ENCODE measurements around the gene CACTIN. TPM values are rescaled to one million over a fixed set of nuclear protein-coding genes. Genes with fewer than 3 reads are reported as not detected.
"Not testable (repeated sequence)": the region's sequence is repeated elsewhere in the genome, so short reads cannot be mapped to it uniquely, and the experiment has no call there.

The CACTIN gene
- total RNA-seq = 12.5 TPM

DNA sequence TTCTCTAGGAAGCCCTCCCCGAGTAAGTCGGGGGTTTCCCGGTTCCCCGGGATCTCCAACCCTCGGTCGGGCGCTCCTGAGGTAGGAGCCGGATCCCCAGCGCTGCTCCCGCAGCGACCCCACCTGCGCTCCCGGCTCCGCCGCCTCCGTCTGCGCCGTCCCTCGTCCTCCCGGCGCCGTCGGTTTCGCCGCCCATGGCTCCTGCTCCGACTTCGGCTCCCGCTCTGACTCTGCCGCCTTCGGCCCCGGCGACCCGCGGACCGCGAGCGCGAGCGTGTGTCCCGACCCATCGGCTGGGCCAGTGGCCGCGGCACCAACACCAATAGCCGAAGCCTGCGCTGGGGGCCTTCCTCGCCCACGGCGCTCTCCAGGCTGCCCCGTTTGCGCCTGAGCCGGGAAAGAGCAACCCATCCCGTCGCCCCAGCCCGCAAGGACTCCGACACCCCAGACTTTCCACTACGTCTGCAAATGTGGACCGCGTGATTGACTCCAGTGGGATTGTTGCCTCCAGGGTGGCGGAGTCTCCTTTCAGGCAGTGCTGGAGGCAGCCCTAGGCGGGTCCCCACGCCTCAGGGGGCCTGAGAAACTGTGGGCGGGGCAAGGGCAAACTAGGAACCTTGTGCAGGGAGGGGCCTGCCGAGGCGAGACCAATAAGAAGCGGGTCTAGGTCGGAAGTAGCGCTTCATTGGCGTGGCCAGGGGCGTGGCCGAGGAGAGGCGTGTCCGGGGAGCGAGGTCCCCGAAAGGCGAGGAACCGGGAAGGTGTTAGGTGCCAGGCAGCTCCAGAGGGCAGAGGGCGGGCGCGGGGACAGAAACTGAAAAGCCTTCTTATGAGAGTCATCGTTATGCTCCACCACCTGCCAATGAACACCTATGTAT lies at the start of gene CACTIN:
Gene CACTIN, minus strand, starts transcription at position 318 of the 878 bp plus-strand sequence. Its CDS starts 28 bp downstream, at position 290.
- ATAC-seq = peak; percentile 96

DNA sequence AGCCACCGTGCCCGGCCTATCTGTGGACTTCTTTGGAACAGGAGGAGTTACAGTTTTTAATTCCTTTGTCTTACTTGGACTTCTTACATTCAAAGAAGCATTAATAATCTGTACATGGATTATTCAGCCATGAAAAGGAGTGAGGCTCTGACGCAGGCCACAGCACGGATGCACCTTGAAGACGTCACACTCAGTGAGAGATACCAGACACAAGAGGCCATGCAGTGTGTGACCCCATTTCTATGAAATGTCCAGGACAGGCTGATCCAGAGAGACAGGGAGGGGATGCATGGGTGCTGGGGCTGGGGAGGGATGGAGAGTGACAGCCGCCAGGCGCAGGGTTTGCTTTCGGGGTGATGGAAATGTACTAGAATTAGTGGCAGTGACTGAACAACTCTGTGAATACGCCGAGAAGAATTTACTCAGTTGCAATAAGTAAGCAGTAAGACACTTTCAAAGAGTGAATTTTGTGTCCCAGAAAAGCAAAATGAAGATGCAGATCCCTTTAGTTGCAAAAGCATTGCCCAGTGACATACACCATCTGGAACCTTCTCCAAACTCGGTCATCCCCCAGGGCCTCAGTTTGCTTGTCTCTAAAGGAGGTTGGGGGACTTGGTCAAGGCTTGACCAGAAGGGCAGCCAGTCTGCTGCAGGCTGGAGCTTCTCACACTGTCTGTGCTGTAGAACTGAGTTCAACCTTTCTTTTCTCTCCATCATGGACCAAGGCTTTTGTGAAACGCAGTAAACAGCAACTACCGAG lies 48.4 kb upstream of the CACTIN start:
- ATAC-seq (no peak), DNase-seq (ENCODE audit: low spot score) (no peak)

More for the DNA sequence above, at the start of gene CACTIN:
- peak; percentile 99 for DNase-seq (ENCODE audit: low spot score)

DNA sequence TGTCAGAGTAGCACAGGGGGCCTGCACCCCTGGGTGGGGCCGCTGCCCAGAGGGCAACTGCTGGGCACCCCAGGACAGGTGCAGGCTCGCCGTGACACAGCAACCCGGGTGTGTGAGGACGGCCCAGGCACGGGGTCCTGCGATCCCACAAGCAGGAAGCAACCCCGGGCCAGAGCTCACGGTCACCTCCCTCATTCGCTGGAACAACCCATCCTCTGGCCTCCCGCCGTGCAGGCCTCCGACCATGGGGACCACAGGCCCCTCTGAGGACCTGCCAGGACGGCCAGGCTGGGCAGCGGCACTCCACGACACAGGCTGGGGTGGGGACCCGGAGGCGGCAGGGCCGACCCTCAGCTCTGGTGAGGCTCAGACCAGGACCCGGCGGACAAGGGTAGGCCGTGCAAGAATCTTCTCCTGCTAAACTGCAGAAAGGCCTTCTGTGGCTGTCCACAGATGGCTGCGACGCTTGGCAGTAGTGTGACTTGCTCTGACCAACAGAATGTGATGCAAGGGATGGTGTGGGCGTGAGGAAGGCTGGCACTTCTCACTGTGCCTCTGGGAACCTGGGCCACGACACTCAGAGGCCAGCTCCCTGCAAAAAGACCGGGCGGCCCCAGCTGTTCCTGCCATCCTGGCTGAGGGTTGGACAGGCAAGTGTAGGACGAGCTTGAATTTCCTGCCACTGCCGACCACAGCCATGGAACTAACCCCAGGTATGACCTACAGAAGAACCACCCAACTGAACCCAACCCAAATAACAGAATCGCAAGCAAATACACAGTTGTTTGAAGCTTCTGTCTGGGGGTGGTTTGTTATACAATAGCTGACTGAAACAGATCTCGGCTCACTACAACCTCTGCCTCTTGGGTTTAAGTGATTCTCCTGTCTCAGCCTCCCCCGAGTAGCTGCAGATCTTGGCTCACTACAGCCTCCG lies 47.2 kb upstream of the CACTIN start:
- DNase-seq (ENCODE audit: low spot score) (no peak), ATAC-seq (peak; percentile 67)

DNA sequence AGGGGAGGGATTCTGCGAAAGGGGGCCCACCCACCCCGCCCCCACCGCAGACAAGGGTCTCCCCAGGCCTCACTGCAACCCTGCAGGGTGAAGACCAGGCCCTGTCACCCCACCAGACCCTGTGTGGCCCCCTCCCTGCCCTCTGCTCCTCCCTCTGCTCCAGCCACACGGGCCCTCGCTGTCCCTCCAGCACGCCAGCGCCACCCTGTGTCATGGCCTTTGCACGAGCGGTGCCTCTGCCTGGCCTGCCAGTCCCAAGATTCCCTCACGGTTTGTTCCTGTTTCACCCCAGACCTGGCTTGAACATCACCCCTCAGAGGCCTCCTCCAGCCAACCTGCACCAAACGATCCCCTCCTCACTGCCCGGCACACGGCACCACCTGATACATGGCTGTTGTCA lies 46.4 kb upstream of the CACTIN start:
- ATAC-seq = no peak

DNA sequence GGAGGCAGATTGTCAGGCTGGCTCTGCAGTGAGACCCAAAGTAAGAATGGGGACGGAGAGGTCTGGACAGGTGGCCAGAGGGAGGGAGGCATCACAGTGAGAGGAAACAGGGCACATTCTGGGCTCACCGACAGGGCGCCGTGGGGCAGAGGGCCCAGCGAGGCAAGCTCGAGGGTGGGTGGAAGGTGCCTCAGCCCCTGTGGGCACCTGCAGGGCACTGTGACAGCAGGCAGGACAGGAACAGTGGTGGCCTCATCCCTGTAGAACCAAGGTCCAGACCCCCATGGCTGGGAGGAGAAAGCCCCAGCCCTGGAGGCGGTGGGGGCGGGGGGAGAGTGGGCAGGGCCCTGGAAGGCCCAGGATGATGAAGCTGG lies 46.0 kb upstream of the CACTIN start:
- ATAC-seq = no peak

More for the DNA sequence above, 46.4 kb upstream of the CACTIN start:
- DNase-seq (ENCODE audit: low spot score) = no peak

DNA sequence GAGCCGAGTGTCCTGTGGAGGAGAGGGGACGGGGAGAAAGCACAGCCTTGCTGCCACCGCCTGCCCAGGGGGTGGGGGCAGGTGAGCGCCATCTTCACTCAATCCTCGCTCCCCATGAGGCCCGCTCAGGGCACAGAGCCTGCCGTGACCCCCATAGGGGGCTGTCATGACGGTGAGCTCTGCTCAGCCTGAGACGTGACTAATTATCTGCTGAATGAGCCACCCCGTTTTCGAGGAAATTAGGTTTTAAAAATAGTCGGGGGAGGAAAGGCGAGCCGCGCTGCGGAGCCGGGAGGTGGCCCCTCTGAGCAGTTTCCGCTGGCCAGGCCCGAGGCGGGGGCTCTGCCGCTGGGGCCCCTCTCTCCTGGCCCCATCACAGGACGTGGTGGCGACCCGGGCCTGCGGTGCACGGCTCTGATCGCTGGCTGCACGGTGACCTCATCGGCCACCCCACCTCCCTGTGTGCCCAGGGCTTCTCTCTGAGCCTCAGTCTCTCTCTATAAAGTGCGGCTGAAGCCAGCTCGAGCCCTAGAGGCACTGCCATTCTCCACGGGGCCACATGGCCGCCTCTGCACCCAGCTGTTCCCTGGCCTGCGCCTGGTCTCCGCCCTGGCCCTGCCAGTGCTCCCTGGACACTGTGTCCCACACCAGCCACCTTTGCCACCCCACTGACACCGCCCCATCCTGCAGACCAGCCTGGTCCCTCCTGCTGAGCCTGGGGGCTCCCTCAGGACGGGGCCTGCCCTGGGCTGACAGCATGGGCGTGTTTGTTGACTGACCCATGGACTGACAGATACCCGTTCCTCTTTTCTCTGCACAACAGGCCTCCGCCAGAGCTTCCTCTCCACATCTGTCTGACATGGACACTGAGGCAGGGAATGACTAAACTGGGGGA lies 45.3 kb upstream of the CACTIN start:
- DNase-seq (ENCODE audit: low spot score) (no peak), ATAC-seq (no peak)

More for the DNA sequence above, 46.0 kb upstream of the CACTIN start:
- no peak for DNase-seq (ENCODE audit: low spot score)

DNA sequence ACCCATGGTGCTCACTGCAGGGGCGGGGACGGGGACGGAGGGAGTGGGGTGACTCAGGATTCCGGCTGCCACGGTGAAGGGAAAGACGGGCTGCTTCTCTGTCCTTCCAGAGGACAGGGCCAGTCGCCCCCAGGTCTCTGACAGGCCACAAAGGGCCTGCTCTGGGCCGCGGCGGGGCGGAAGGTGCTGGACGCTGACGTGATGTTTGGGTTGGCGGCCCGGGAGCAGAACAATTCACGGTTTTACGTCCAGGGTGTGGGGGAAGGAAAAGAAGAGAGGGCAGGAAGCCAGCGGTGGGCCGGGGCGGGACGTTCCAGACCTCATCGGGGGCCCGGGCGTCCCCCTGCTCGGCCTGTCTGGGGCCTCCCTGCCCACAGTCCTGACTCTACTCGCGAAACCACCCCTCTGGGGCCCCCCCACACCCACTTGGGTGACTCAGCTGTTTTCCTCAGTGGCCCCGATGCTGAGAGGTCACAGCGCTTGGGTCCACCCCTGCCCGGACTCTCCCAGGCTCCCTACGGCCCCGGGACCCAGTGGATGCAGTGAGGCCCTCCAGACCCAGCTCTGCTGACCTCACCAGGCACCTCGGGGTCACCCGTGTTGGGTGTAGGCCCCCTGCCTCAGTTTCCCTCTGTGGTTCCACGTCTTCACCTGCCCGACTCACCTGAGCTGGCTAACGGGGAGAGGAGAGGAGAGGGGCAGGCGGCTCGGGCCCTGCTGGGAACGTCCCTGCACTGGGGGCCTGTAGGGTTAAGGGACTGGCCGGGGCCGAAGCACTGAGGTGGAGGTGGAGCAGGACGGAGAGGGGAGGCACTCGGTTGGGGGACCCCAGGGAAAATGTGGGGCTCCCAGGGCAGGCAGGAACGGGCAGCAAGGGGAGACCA lies 44.4 kb upstream of the CACTIN start:
- peak; percentile 30 for ATAC-seq
- no peak for DNase-seq (ENCODE audit: low spot score)

DNA sequence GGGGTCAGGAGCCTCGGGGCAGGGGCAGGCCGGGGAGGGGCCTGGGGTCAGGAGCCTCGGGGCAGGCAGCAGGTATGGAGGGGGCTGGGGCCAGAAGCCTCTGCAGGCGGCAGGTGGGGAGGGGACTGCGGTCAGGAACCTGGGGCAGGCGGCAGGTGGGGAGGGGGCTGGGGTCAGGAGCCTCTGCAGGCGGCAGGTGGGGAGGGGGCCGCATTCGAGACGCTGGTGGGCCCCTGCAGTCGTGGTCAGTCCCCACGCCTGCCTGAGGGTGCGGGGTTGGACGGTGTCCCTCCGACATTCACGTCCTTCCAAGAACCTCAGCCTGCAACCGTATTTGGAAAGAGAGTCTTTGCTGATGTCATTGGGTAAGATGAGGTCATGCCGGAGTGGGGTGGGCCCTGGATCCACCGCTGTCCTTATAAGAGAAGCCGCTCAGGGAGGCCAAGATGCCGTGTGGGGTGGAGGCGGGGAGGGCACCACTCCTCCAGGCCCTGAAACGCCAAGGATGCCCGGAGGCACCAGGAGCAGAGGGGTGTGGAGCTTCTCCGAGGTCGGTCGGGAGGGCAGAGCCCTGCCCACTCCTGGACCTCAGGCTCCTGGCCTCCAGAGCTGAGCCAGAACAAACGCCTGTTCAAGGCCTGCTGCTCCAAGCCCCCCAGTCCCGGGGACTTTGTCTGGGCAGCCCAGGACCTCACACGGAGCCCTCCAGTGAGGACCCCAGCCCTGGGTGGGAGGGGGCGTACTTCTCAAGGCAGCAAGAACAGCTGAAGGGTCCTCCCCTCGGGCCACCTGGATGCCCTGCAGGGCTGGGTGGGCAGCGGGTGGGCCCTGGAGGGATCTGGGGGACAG lies 43.6 kb upstream of the CACTIN start:
- no peak for DNase-seq (ENCODE audit: low spot score)
- ATAC-seq = no peak

DNA sequence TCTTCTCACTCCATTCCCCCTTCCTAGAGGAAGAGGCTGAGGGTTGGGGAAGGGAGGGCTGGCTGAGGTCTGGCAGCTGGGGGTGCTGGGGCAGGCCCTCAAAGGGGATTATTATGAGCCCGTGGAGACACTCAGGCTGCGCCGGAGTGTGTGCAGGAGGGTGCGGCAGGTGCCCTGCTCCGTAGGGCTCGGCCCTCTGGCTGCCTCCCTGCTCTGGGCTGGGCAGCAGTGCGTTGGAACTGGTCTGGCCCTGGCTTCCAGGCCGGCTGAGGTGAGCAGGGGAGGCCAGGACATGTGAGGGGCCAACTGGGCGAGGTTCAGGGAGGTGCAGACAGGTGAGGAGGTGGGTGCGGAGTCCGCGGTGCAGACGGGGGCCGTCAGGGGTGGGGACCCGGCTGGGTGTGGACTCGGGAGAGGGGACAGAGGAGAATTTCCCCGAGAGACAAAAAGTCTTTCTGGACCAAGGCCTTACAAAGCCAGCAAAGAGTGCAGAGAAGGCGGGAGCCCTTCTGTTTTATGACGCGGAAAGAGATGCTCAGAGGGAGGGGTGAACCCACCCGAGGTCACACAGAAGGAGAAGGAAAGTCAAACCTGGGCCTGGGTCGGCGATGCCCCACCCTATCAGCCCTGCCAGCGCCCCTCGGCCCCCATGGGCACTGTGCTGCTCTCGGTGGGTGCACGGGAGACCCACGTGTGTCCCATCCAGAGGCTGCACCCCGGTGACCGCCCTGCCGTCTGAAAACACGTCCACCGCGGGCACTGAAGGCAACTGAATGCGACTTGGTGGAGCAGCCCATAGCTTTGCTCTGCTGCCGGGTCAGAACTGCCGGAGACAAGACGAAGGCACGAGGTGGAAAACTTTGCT lies 42.7 kb upstream of the CACTIN start:
- ATAC-seq = no peak
- DNase-seq (ENCODE audit: low spot score) = no peak

DNA sequence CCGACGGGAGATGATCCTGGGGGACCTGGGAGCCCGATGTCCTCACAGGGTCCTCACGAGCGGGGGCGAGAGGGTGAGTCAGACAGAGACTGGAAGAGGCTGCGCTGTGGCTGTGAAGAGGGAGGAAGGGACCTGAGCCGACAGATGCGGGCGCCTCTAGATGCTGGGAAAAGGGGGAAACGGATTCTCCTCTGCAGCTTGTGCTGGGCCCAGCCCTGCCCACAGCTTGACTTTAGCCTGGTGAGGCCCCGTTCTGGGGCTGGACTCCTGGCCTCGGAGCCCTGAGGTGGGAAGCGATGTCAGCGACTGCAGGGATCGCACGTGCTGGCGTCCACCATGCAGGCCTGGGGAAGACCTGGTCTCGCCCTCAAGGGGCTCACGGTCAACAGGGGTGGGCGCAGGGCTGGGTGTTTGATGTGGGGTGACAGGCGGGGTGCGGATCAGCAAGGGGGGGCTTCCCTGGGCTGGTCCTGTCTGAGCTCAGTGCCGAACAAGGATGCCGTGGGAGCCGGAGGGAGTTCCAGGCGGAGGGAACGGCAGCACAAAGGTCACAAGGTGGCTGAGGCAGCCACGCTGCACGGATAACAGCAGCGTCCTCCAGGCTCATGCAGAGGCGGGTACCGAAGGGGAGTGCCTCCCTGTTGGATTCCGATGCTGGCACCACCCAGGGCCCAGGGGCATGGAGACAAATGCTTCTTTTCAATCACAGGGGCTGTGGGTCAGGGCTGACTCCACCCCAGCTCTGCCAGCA lies 41.9 kb upstream of the CACTIN start:
- ATAC-seq = no peak

DNA sequence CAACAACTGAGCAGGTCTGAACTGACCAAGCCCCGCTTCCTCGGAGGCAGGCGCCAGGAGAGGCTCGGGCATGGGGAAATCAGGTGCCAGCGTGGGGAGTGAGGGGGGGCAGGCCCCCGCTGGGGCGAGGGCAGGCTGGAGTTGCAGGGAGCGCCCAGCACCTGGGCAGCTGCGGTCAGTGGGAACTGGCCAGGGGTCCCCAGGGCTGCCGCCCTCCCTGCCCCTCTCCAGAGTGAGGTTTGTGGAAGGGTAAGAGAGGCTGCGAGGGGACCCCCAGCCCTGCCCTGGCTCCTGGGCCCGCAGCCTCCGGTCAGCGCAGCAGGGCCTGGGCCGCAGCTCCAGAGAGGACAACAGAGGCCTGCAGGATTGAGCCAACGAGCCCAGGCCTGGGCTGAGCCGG lies 41.2 kb upstream of the CACTIN start:
- peak; percentile 42 for DNase-seq (ENCODE audit: low spot score)
- ATAC-seq = no peak

More for the DNA sequence above, 41.9 kb upstream of the CACTIN start:
- no peak for DNase-seq (ENCODE audit: low spot score)

DNA sequence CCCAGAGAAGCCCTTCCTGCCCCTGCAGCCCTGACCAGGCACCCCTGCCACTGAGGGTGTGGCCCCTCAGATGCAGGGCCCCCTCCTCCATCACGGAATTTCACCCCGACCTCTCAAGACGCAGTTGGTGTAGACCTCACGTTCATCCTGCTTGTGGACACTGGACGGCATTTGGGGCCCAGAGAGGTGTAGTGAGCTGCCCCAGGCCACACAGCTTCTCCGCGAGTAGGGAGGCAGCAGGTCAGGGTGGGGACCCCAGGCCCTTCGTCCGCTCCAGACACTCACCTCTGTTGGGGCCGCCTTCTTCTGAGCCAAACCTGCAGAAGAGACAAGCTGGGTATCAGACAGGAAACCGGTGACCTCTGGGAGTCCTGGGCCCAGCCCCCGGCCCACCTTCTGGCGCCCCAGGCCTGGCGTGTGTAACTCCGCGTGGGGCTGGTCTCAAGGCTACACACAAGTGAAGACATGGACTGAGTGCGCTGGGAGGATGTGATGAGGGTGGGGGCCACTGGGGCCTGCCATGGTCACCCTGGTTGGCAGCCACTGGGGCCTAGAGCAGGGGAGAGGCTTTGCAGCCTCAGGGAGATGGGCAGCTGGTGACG lies 40.5 kb upstream of the CACTIN start:
- DNase-seq (ENCODE audit: low spot score) = peak; percentile 42
- ATAC-seq = no peak

DNA sequence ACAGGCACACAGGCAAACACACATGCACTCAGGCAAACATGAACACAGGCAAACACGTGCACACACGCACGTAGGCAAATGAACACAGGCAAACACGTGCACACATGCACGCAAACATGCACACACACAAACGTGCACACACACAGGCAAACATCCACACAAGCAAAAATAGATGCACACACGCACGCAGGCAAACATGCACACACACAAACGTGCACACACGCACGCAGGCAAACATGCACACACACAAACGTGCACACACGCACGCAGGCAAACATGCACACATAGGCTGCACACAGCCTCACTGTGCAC lies 39.9 kb upstream of the CACTIN start:
- ATAC-seq; DNase-seq (ENCODE audit: low spot score): not testable (repeated sequence)

DNA sequence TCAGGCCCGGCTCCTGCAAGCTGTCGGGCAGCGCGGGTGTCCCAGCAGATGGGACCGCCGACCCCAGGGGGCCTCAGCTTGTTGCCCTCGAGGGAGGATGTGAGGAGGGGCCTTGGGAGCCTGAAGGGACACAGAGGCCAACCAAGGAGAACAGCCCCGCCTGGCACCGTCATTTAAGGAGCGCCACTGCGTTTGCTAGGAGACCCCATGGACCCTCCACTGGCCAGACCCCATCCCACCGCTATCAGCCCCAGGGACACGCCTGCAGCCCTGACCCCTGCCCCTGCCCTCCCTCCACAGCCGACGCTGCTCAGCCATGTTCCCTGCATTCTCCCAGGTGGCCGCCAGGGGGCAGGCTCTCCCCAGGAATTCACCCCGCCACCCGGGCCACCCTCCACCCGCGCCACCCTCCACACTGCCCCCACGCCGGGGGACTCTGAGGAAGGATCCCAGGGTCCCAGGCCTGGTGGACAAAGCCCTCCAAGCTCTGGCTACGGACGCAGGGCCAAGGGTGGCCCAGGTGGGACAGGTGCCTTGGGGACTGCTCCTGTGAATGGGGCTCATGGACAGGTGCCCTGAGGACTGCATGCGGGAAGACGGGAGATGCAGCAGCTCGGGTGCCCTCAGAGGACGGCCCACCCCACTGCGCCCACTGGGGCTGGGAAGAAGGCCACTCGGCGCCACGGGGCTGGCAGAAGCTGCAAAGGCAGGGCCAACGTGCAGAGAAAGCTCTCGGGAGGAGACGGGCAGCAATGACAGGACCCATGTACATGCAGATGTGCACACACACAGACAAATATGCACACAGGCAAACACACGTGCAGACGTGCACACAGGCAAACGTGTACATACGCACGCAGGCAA lies 39.3 kb upstream of the CACTIN start:
- peak; percentile 89 for ATAC-seq
- DNase-seq (ENCODE audit: low spot score) = peak; percentile 74
